PFSK-1 (cell line): ENCODE results near the gene RHO.

ENCODE experiments used
- POLR2AphosphoS5 ChIP-seq: IDR thresholded peaks from 2 replicates; pipeline ENCODE4 v1.6.1; 2012; ENCODE audit warnings: low read depth, mild to moderate bottlenecking, control low read depth, low read length, moderate library complexity
- SIN3A ChIP-seq: IDR thresholded peaks from 2 replicates; pipeline ENCODE4 v1.6.1; 2012; ENCODE audit warnings: mild to moderate bottlenecking, low read length, moderate library complexity, borderline replicate concordance; ENCODE audit not compliant: insufficient read depth
- TAF1 ChIP-seq: IDR thresholded peaks from 2 replicates; pipeline ENCODE4 v1.6.1; 2012; ENCODE audit warnings: low read length, control low read depth, borderline replicate concordance; ENCODE audit not compliant: insufficient read depth
- TF ChIP-seq, protein P1 (sequence below), 2 experiments: IDR thresholded peaks; 2 replicates each; pipeline versions ENCODE4 v1.6.1 to v1.8.0; 2011 to 2012; ENCODE audit warnings: low read depth in 2 of 2, low read length in 2 of 2, control low read depth in 1 of 2, inconsistent platforms in 1 of 2, mild to moderate bottlenecking in 1 of 2, moderate library complexity in 1 of 2; ENCODE audit not compliant: insufficient read depth in 1 of 2

DNA sequence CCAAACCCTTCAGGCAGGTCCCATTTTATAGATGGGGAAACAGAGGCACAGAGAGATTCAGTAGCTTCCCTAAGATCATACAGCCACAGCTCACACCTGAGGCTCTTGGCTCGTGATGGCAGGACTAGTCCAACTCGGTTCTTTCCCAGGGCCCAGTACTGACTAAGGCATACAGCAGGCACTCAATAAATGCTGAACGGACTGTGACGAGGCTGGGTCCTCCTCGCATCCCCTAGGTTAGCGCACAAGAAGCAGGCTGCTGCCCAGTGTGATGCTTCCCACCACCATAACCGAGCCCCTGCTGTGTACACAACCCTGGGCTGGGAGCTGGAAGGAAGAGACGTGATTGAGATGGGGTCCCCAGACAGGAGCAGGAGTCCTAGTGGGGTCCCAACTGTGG, 53.2 kb downstream of the RHO start:
- TF ChIP-seq TAF1 (no peak), POLR2AphosphoS5 (no peak), SIN3A (no peak)
- TF ChIP-seq, protein P1, sequence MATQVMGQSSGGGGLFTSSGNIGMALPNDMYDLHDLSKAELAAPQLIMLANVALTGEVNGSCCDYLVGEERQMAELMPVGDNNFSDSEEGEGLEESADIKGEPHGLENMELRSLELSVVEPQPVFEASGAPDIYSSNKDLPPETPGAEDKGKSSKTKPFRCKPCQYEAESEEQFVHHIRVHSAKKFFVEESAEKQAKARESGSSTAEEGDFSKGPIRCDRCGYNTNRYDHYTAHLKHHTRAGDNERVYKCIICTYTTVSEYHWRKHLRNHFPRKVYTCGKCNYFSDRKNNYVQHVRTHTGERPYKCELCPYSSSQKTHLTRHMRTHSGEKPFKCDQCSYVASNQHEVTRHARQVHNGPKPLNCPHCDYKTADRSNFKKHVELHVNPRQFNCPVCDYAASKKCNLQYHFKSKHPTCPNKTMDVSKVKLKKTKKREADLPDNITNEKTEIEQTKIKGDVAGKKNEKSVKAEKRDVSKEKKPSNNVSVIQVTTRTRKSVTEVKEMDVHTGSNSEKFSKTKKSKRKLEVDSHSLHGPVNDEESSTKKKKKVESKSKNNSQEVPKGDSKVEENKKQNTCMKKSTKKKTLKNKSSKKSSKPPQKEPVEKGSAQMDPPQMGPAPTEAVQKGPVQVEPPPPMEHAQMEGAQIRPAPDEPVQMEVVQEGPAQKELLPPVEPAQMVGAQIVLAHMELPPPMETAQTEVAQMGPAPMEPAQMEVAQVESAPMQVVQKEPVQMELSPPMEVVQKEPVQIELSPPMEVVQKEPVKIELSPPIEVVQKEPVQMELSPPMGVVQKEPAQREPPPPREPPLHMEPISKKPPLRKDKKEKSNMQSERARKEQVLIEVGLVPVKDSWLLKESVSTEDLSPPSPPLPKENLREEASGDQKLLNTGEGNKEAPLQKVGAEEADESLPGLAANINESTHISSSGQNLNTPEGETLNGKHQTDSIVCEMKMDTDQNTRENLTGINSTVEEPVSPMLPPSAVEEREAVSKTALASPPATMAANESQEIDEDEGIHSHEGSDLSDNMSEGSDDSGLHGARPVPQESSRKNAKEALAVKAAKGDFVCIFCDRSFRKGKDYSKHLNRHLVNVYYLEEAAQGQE (IDR thresholded peaks at IDR 0.05; ENCODE audit: insufficient read depth in 1 of 2, low read depth in 2 of 2, low read length in 2 of 2), result no peak
